ENCODE measurements around the gene CYP4F12. TPM values are rescaled to one million over a fixed set of nuclear protein-coding genes. Genes with fewer than 3 reads are reported as not detected.
"Not testable (repeated sequence)": the region's sequence is repeated elsewhere in the genome, so short reads cannot be mapped to it uniquely, and the experiment has no call there.

The CYP4F12 gene
- total RNA-seq, 2 donors from 2014 or later, result 0.32 TPM; not detected in 1

DNA sequence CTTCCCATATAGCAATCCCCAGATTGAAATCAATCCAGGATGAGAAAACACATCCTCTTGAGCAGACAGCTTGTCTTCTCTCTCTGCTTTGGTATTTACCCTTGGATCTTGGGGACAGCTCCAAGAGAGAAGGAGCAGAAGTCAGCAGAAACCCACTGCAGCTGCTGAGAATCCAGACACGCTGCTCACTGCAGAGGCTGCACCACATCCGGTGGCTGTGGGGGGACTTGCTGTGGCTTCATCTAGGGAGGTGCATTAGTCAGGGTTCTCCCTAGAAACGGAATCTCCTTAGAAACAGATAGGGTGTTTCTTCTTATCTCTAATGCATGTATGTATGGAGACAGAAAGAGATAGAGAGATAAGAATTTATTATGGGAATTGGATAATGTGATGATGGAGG, 2.7 kb downstream of the CYP4F12 start:
- no peak for DNase-seq (ENCODE audit: low spot score in 2 of 2)
- ATAC-seq, result no peak
- peaks cover 23 to 29% of the 10 kb centered on the region in 2 donors for H3K9me3 Mint-ChIP-seq
- H3K36me3 Mint-ChIP-seq, result peaks cover 0 to 9% of the 10 kb centered on the region in 2 donors
- H3K27ac Mint-ChIP-seq, result peak overlapping the region; percentile 55 to 61

DNA sequence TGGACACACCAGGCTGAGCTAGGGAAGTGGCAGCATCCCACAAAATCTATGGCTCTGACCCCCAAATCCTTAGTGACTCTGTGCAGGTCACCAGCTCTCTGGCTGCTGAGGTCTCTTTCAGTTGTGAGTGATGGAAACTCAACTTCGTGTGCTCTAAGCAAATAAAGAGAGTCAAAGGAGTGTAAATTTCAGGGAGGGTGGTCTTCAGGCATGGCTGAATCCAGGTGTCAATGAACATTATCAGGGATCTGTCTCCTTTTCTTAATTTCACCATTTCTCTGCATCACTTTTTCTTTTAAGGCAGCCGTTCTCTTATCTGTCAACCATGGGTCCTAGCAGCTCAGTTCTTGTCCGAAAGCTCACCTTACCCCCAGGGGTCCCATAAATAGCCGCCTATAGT, 6.2 kb downstream of the CYP4F12 start:
- no peak for ATAC-seq
- no peak for DNase-seq (ENCODE audit: low spot score in 2 of 2)
- Mint-ChIP-seq H3K9me3 (peaks cover 19 to 29% of the 10 kb centered on the region in 2 donors), H3K27ac (peak overlapping the region in 1 of 2 donors; percentile 31), H3K36me3 (peaks cover 0 to 9% of the 10 kb centered on the region in 2 donors)

DNA sequence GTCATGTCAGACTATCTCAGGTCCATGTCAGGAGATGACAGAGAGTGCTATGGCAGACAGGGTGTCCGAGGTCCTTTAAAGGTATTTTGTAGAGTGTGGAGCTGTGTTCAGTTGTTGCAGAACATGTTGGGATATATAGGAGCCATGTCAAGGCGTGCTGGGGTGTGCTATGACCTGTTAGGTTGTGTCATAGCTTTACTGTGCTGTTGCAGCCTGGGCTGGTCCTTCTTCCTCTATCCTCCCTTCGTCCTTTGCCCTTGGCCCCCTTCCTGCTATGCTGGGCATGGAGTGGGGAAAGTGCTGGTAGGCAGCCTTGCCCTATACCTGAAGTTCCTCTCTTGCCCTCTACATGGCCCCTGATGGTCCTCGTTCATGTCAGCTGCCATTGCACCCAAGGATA, 7.0 kb downstream of the CYP4F12 start:
- not testable (repeated sequence) for H3K27ac Mint-ChIP-seq; H3K36me3 Mint-ChIP-seq; DNase-seq (ENCODE audit: low spot score in 2 of 2); ATAC-seq
- H3K9me3 Mint-ChIP-seq, result peaks cover 13 to 26% of the 10 kb centered on the region in 2 donors

DNA sequence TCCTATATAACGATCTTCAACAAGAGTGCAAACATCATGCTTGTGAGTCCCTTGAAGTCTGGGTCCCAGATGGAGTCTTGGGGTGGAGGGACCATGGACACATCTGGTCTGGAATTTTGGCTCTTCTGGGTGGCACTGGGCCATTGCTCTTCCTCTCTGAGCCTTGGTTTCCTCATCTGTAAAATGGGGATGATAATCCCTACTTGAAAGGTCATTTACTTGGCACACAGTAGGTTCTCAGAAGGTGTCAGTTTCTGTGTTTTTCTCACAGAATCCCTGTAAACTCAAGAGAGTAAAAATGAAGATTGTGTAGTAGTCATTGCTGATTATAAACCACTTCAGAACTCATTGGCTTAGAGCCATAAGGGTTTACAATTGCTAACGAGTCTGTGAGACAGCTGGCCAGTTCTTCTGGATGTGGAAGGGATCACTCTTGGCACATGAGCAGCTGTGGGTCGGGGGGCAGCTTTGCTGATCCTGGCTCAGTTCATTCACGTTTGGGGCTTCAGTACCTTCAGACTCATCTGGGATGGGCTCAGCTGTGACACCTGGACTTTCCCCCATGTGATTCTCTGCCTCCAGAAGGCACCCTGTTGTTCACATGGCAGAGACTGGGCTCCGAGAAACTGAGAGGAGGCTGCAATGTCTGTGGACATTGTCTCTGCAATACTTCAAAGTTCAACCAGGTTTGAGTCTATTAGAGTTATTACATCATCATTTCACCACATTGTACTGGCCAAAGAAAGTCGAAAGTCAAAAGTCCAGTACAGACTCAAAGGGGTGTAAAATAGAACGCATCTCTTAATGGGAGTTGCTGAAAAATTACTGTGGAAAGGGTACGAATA, 7.8 kb downstream of the CYP4F12 start:
- ATAC-seq, result no peak
- peaks cover 0 to 9% of the 10 kb centered on the region in 2 donors for H3K36me3 Mint-ChIP-seq
- peaks cover 13 to 24% of the 10 kb centered on the region in 2 donors for H3K9me3 Mint-ChIP-seq

DNA sequence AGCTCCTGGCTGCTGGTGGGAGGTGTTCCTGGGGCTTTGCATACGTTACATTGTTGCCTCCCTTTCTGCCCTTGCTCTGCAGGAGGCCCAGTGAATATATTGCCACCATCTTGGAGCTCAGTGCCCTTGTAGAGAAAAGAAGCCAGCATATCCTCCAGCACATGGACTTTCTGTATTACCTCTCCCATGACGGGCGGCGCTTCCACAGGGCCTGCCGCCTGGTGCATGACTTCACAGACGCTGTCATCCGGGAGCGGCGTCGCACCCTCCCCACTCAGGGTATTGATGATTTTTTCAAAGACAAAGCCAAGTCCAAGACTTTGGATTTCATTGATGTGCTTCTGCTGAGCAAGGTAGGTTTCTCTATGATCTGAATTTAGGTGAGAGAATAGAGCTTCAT, 10.5 kb downstream of the CYP4F12 start:
- DNase-seq (ENCODE audit: low spot score in 2 of 2) (no peak), ATAC-seq (no peak)
- H3K36me3 Mint-ChIP-seq, result peaks cover 4 to 6% of the 10 kb centered on the region in 2 donors
- H3K27ac Mint-ChIP-seq, result no peak overlapping the region
- H3K9me3 Mint-ChIP-seq, result peaks cover 4 to 14% of the 10 kb centered on the region in 2 donors

More for the DNA sequence above, 7.8 kb downstream of the CYP4F12 start:
- DNase-seq (ENCODE audit: low spot score in 2 of 2), result no peak
- no peak overlapping the region for H3K27ac Mint-ChIP-seq

DNA sequence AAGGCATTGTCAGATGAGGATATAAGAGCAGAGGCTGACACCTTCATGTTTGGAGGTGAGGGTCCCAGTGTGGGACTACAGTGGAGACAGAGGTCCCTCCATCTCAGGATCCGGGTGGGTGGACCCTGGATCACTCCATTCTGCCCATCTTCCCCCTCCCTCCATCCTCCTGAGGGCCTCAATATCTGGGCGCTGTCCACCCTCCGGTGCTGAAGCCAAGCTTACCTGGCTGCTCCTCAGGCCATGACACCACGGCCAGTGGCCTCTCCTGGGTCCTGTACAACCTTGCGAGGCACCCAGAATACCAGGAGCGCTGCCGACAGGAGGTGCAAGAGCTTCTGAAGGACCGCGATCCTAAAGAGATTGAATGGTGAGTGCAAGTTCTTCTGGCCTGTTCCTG, 11.9 kb downstream of the CYP4F12 start:
- Mint-ChIP-seq H3K9me3 (peaks cover 5 to 9% of the 10 kb centered on the region in 2 donors), H3K27ac (no peak overlapping the region), H3K36me3 (peaks cover 5 to 7% of the 10 kb centered on the region in 2 donors)
- DNase-seq (ENCODE audit: low spot score in 2 of 2) (no peak), ATAC-seq (no peak)

DNA sequence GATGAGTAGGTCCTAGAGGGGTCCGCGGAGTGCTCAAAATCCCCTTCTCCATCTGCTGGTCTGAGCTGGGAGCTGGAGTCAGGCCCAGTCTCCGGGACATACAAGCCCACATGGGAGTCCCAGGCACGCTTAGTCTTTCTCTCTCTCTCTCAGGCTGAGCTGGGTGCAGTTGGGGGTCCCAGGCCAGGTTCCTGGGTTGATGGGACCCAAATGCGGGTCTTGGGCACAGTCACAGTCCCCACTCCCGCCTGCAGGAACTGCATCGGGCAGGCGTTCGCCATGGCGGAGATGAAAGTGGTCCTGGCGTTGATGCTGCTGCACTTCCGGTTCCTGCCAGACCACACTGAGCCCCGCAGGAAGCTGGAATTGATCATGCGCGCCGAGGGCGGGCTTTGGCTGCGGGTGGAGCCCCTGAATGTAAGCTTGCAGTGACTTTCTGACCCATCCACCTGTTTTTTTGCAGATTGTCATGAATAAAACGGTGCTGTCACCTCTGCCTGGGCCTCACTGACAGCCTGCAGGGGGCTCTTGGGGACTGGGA, 23.8 kb downstream of the CYP4F12 start:
- H3K27ac Mint-ChIP-seq, result no peak overlapping the region
- no peaks in the 10 kb centered on the region for H3K36me3 Mint-ChIP-seq
- H3K9me3 Mint-ChIP-seq, result no peaks in the 10 kb centered on the region
- DNase-seq (ENCODE audit: low spot score in 2 of 2) (no peak), ATAC-seq (no peak)

DNA sequence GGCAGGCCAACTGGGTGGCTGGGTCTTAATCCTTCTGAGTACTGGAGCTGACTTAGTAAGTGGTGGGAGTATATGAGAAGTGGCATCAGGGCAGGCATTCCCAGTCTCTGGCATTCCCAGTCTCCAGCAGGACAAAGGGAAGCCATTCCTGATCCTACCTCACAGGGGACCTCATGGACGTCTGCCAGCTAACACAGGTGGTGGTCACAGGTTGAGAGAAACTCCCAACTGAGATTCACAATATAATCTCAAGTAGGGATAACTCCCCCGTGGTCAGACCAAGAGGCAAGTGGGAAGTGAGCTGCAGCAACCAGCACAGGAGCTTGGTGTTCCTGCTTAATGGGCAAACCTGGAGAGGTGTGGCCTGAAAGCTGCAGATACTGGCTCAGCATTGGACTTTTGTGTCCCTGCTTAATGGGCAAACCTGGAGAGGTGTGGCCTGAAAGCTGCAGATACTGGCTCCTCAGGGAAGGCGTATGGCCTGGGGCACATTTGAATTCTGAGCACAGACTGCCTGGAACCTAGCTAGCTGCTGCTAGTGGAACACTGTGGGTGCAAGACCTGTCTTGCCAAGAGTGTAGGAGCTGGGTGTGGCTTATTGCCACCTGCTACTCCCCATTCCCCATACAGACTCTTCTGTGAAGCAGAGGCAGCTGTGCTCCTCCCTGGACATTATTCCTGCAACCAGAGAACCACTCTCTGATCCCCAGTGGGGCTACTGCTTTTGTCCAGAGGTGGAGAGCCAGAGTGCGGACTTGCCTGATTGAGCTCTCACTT, 29.1 kb downstream of the CYP4F12 start:
- Mint-ChIP-seq H3K9me3 (no peaks in the 10 kb centered on the region), H3K27ac (no peak overlapping the region), H3K36me3 (no peaks in the 10 kb centered on the region)
- no peak for DNase-seq (ENCODE audit: low spot score in 2 of 2)
- ATAC-seq, result no peak

DNA sequence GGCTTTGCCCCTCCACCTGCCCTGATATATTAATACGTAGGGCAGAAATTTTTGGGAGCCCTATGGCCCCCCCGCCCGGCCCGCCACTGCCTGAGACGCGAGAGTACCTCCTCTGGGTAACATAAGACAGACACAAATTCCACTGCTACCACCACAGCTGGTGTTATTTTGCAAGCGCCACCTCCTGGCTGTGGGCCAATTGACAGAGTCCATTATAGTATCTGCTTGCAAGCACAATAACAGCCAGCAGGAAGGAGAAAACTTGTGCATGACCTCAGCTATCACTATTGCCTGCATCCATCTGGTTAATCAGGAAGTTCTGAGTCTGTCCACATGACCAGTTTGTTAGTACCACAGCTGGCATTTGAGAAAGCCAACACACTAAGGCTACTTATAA, 29.6 kb downstream of the CYP4F12 start:
- ATAC-seq (no peak), DNase-seq (ENCODE audit: low spot score in 2 of 2) (peak in 1 of 2 donors; percentile 21)
- no peaks in the 10 kb centered on the region for H3K36me3 Mint-ChIP-seq
- no peaks in the 10 kb centered on the region for H3K9me3 Mint-ChIP-seq
- no peak overlapping the region for H3K27ac Mint-ChIP-seq

DNA sequence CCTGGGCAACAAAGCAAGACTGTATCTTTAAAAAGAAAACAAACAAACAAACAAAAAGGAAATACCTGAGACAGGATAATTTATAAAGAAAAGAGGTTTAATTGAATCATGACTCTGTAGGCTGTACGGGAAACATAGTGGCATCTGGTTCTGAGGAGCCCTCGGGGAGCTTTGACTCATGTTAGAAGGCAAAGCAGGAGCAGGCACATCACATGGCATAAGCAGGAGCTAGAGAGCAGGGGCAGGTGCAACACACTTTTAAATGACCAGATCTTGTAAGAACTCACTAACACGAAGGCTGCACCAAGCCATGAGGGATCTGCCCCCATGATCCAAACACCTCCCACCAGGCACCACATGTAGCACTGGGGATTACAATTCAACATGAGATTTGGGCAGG, 41.8 kb downstream of the CYP4F12 start:
- Mint-ChIP-seq H3K9me3 (no peaks in the 10 kb centered on the region), H3K27ac (no peak overlapping the region), H3K36me3 (no peaks in the 10 kb centered on the region)
- DNase-seq (ENCODE audit: low spot score in 2 of 2) (no peak), ATAC-seq (no peak)

DNA sequence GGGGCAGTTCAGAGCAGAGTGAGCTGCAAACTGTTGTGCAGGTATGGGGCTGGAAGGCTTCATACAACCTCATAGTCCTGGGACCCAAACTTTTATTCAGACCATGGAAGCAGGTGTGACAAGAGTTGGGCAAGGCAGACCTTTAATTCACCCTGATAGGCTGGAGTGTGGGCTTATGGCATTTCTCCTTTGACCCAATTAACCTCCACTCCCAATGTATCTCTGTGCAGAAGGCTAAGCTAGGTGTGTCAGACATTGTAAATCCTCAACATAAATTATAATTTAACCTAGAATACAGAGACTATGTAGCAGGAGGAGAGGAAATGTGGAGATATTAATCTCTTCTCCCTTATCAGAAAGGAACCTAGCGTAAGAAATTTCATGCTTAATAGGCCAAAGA, 42.8 kb downstream of the CYP4F12 start:
- DNase-seq (ENCODE audit: low spot score in 2 of 2), result no peak
- Mint-ChIP-seq H3K9me3 (no peaks in the 10 kb centered on the region), H3K27ac (no peak overlapping the region), H3K36me3 (no peaks in the 10 kb centered on the region)
- ATAC-seq, result no peak

DNA sequence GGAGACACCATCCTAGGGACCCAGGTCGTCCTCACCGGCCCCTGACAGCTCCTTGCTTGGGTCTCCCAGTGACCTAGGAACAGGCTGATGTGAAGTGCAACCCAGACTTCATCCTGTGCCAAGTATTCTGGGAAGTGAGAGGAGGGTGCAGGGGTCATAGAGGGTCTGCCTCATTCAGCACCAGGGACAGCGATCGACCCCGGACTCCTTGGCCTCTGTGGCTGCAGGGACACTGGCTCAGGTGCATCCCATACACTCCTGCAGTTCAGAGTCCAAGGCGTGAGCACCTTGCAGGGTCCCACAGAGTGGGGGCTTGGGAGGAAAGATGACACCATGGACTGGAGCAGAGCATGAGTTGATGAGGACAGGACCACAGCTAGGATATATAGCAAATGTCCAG, 44.9 kb downstream of the CYP4F12 start:
- Mint-ChIP-seq H3K27ac (no peak overlapping the region), H3K9me3 (no peaks in the 10 kb centered on the region), H3K36me3 (peaks cover 0 to 8% of the 10 kb centered on the region in 2 donors)
- ATAC-seq (no peak), DNase-seq (ENCODE audit: low spot score in 2 of 2) (no peak)

DNA sequence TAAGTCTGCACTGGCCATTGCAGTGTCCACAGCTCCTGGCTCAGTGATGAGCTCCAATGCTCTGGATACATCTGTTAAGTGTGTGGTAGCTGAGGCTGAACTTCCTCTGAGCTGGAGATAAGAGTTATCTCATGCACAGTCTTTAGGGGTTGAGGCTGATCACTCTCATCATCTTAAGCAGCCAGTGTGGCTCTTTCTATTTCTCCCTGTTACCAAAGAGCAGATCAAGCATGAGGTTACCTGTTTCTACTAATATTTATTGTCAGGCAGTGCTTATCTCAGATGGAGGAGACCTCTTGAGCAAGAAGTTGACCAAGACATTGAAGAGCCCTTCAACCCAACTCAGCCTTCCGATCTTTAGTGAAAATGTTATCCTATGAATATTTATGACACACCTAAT, 48.4 kb downstream of the CYP4F12 start:
- DNase-seq (ENCODE audit: low spot score in 2 of 2) (no peak), ATAC-seq (no peak)
- no peak overlapping the region for H3K27ac Mint-ChIP-seq
- peaks cover 0 to 9% of the 10 kb centered on the region in 2 donors for H3K36me3 Mint-ChIP-seq
- no peaks in the 10 kb centered on the region for H3K9me3 Mint-ChIP-seq

DNA sequence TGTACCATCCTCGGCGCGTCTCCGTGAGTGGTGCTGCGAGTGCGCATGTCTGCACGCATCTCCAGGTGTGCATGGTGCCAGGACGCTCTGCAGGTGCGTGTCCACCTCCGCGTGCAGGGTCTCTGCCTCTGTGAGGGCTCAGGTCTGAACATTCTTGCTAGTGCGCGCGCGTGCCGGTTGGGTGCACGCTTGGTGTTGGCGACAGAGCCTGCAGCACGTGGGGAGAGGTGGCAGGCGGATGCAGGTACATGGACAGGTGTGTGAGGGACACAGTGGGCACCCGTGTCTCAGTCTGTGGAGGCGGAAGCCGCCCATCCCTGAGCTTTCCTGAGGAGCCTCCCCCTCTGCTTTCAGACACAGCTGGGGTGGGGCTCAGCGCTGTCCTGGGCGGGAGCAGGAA, 50.1 kb downstream of the CYP4F12 start:
- peaks cover 0 to 9% of the 10 kb centered on the region in 2 donors for H3K36me3 Mint-ChIP-seq
- H3K27ac Mint-ChIP-seq, result no peak overlapping the region
- no peak for DNase-seq (ENCODE audit: low spot score in 2 of 2)
- ATAC-seq, result no peak
- H3K9me3 Mint-ChIP-seq, result no peaks in the 10 kb centered on the region

DNA sequence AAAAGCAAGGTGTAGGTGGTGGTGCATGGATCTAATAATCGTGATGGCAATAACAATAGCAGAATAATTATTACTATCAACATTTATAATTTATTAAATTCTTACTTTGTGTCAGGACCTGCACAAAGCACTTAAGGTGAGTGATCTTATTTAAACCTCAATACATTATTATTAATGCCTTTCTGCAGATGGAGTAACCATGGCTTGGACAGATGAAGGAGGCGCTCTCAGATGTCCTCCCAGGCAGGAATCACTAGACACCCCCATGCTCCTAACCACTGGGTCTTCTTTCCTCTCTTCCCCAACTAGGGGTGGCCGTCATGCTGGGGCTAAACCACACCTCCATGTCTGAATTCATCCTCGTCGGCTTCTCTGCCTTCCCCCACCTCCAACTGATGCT, 54.8 kb downstream of the CYP4F12 start, which contains the start of gene OR10H2:
Gene OR10H2, plus strand, starts transcription at position 301 of the 400 bp plus-strand sequence. Its CDS starts 20 bp downstream, at position 321.
- no peak for ATAC-seq
- H3K27ac Mint-ChIP-seq, result no peak within 1 kb of the TSS
- peaks cover 0 to 3% of the 10 kb centered on the region in 2 donors for H3K9me3 Mint-ChIP-seq
- H3K36me3 Mint-ChIP-seq, result peaks cover 0 to 2% of the 10 kb centered on the region in 2 donors
- DNase-seq (ENCODE audit: low spot score in 2 of 2), result no peak

DNA sequence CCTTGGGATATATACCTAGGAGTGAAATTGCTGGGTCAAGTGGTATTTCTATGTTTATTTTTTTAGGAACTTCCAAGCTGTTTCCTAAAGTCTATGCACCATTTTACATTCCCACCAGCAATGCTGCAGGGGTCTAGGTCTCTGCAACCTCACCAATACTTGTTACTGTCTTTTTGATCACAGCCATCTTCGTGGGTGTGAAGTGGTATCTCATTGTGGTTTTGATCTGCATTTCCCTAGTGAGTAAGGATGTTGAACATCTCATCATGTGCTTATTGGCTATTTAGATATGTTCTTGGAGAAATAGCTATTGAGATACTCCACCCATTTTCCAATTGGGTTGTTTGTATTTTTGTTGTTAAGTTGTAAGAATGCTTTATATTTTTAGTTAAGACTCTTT, 57.7 kb downstream of the CYP4F12 start:
- DNase-seq (ENCODE audit: low spot score in 2 of 2), result no peak
- Mint-ChIP-seq H3K36me3 (no peaks in the 10 kb centered on the region), H3K9me3 (peaks cover 0 to 3% of the 10 kb centered on the region in 2 donors), H3K27ac (no peak overlapping the region)
- no peak for ATAC-seq

DNA sequence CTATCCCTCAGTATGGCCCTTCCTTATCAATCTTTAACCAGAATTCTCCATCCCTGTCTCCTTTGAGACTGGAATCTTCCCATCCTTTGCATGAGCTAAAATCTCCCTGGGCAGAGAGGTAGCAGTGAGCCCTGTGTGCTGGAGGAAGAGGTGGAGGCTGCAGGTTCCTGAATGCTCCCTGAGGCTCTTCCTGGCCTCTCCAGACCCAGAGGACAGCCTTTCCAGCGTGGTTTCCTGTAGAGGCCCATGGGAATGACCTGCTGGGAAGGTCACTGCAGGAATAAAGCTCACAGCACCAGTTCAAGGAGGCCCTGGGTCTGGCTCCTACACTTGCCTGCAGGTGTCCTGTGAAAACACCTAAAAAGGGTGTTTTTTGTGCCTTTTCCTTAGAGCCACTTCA, 59.5 kb downstream of the CYP4F12 start:
- ATAC-seq (no peak), DNase-seq (ENCODE audit: low spot score in 2 of 2) (no peak)
- no peak overlapping the region for H3K27ac Mint-ChIP-seq
- H3K36me3 Mint-ChIP-seq, result no peaks in the 10 kb centered on the region
- peaks cover 0 to 3% of the 10 kb centered on the region in 2 donors for H3K9me3 Mint-ChIP-seq
